ENCODE measurements around the gene CCDC27. TPM values are rescaled to one million over a fixed set of nuclear protein-coding genes. Genes with fewer than 3 reads are reported as not detected.

CCDC27 gene
- total and polyA plus RNA-seq, 2 of the 8 experiments (the other 6 are each of a cell fraction or from before 2014, with no cell fraction given) = 0.15 TPM; not detected in 1

DNA sequence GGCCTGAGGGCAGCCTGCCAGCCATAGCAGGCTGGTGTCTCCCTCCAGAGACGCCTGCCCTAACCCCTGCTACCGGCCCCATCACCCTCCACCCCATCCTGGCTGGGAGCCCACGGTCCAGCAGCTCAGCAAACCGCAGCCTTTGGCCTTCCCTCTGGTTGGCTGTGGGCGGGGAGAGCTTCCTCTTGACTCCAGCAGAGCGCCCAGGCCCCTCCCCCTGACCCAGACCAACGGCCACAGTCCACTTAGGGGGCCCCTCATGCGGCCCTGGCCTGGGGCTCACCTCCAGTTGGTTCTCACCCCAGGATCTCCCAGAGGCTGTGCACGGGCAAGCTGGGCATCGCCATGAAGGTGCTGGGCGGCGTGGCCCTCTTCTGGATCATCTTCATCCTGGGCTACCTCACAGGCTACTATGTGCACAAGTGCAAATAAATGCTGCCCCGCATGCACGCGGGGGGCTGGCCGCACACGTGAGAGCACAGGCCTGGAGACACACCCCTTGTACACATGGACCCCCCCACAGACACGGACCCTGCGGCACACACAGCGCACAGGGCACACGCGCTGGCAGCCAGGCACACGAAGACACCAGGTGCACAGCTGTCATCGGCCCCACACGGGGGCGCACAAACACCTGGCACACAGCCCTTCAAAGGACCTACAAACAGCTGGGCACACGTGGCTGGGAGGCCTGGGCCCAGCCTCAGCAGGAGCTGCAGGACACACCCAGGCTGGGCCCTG is 23.4 kb downstream of the CCDC27 start:
- no peak overlapping the region for H2BK12ac ChIP-seq (ENCODE audit: low read depth, low read length)
- no peak overlapping the region for H2BK5ac ChIP-seq (ENCODE audit: low read depth, low read length)
- H4K20me1 ChIP-seq (replicated peaks in 1 of 2; ENCODE audit: control insufficient read depth in 1 of 2, insufficient read depth in 2 of 2, low read length in 2 of 2) = peaks cover 6 to 21% of the 10 kb centered on the region in 2 experiments
- ChIA-PET POLR2A (ENCODE audit: partially characterized antibody) (interaction anchor here (0.9 to 5.8 kb wide), 7 partner anchors 8 to 125 kb away, joined by 3 to 84 read pairs (median 4); partner anchors contain the start of gene C1orf174), CTCF (ENCODE audit: partially characterized antibody) (interaction anchor here (0.6 to 3.4 kb wide), 27 partner anchors 9 to 1190 kb away, joined by 3 to 24 read pairs (median 4); partner anchors contain the start of gene LRRC47)
- H3K36me3 ChIP-seq (ENCODE audit: control insufficient read depth in 2 of 4, insufficient read depth in 4 of 4, low read length in 3 of 4) = peaks cover 3 to 12% (median 11%) of the 10 kb centered on the region in 4 experiments; a peak in 5 of 8 replicates
- H4K5ac ChIP-seq (ENCODE audit: insufficient read length, low read depth, low read length) = no peak overlapping the region
- H2AFZ ChIP-seq (ENCODE audit: low read length) = no peak overlapping the region
- no peak overlapping the region for H3K27ac ChIP-seq (ENCODE audit: low read depth, low read length)
- 0 out of 2 replicates have a peak overlapping the region, but pooled peaks have one; percentile 29 for H2BK15ac ChIP-seq (ENCODE audit: low read length)
- no peaks in the 10 kb centered on the region; a peak in 1 of 7 replicates for H3K27me3 ChIP-seq (replicated peaks in 1 of 4; ENCODE audit: control insufficient read depth in 3 of 4, extremely low read depth in 1 of 4, insufficient read depth in 3 of 4, low read length in 3 of 4)
- peaks cover 11% of the 10 kb centered on the region; the same call in 1 of the 2 replicates for H3K23me2 ChIP-seq (ENCODE audit: low read depth, low read length)
- peak overlapping the region; percentile 29; the same call in 1 of the 2 replicates for H4K8ac ChIP-seq (ENCODE audit: extremely low read depth, insufficient read depth, low read length)
- no peak overlapping the region for H2BK20ac ChIP-seq (ENCODE audit: low read length)
- no peaks in the 10 kb centered on the region for H3K9me3 ChIP-seq (ENCODE audit: insufficient read depth in 2 of 2, low read depth in 1 of 2, low read length in 1 of 2)
- H3K4ac ChIP-seq (replicated peaks; ENCODE audit: insufficient read length, low read depth, low read length) = no peak overlapping the region
- no peaks in the 10 kb centered on the region for H3K79me2 ChIP-seq (ENCODE audit: control insufficient read depth in 1 of 2, insufficient read depth in 2 of 2, low read length in 2 of 2)
- FAIRE-seq (no peak), DNase-seq (ENCODE audit: low read depth in 1 of 2, low spot score in 2 of 2) (peak in 1 of 2 experiments; percentile 62)
- WGBS, 2 experiments (ENCODE audit: extremely low coverage in 1 of 2, insufficient coverage in 1 of 2, insufficient read length in 1 of 2, insufficient replicate concordance in 2 of 2, low coverage in 1 of 2, low lambda C conversion rate in 2 of 2, missing lambda C conversion rate in 1 of 2) = 55% methylated on average over 26 of the region's 27 CpGs; no CpG with 5 or more reads in 1 of the 2 experiments
- no peaks in the 10 kb centered on the region; the same call in 1 of the 2 replicates for H3K79me1 ChIP-seq (ENCODE audit: low read depth, low read length)
- H4K91ac ChIP-seq (replicated peaks; ENCODE audit: insufficient read length, low read length) = peak overlapping the region; percentile 65
- peak overlapping the region in 1 of 4 experiments; percentile 29; a peak in 1 of 8 replicates for H3K4me3 ChIP-seq (ENCODE audit: extremely low read depth in 1 of 4, insufficient read depth in 2 of 4, low read depth in 3 of 4, low read length in 4 of 4)
- no peak overlapping the region for H2BK120ac ChIP-seq (replicated peaks; ENCODE audit: low read depth, low read length)
- H3K23ac ChIP-seq (ENCODE audit: insufficient read length) = no peak overlapping the region
- H3K56ac ChIP-seq (replicated peaks; ENCODE audit: insufficient read length, low read depth, low read length) = no peak overlapping the region
- no peak overlapping the region for H3K18ac ChIP-seq (ENCODE audit: extremely low read depth, low read length)
- H3K9ac ChIP-seq (replicated peaks in 1 of 4; ENCODE audit: extremely low read depth in 1 of 4, low read depth in 3 of 4, low read length in 3 of 4) = no peak overlapping the region
- H3K14ac ChIP-seq (ENCODE audit: insufficient read length) = no peak overlapping the region
- H3K4me2 ChIP-seq (ENCODE audit: insufficient read depth in 1 of 2, low read depth in 2 of 2, low read length in 2 of 2) = peak overlapping the region in 1 of 2 experiments; percentile 24; a peak in 1 of 4 replicates
- H2AK5ac ChIP-seq (ENCODE audit: low read depth, low read length) = no peak overlapping the region
- peaks cover 0 to 35% (median 13%) of the 10 kb centered on the region in 4 experiments; a peak in 6 of 7 replicates for H3K4me1 ChIP-seq (replicated peaks in 1 of 4; ENCODE audit: control insufficient read depth in 3 of 4, insufficient read depth in 4 of 4, low read length in 3 of 4)
- TF ChIP-seq GABPA (IDR thresholded peaks at IDR 0.05; ENCODE audit: borderline replicate concordance, insufficient read depth, low read length) (peak; percentile 33; the same call in 1 of the 2 replicates), CTBP2 (IDR thresholded peaks at IDR 0.05; ENCODE audit: borderline replicate concordance, insufficient read depth, insufficient read length, low read length) (no peak), SIN3A (conservative IDR thresholded peaks at IDR 0.05 in 1 of 2, IDR thresholded peaks at IDR 0.05 in 1 of 2; ENCODE audit: low read depth in 1 of 2, low read length in 2 of 2) (peak; percentile 86 to 89; a peak in 3 of 4 replicates), JUN (IDR thresholded peaks at IDR 0.05; ENCODE audit: low read depth, low read length) (no peak), TCF12 (IDR thresholded peaks at IDR 0.05; ENCODE audit: low read depth, low read length) (peak; percentile 91)
- TF ChIP-seq, protein P1, sequence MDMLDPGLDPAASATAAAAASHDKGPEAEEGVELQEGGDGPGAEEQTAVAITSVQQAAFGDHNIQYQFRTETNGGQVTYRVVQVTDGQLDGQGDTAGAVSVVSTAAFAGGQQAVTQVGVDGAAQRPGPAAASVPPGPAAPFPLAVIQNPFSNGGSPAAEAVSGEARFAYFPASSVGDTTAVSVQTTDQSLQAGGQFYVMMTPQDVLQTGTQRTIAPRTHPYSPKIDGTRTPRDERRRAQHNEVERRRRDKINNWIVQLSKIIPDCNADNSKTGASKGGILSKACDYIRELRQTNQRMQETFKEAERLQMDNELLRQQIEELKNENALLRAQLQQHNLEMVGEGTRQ (IDR thresholded peaks at IDR 0.05; ENCODE audit: low read length) = 0 out of 2 replicates have a peak, but pooled peaks have one; percentile 7
- TF ChIP-seq, protein P2, sequence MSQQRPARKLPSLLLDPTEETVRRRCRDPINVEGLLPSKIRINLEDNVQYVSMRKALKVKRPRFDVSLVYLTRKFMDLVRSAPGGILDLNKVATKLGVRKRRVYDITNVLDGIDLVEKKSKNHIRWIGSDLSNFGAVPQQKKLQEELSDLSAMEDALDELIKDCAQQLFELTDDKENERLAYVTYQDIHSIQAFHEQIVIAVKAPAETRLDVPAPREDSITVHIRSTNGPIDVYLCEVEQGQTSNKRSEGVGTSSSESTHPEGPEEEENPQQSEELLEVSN (IDR thresholded peaks at IDR 0.05) = peak; percentile 65

Data from H1 (cell line).